Measurements from ENCODE around the gene ZFAND2B. TPM values are rescaled to one million over a fixed set of nuclear protein-coding genes. Genes with fewer than 3 reads are reported as not detected.

ZFAND2B gene
- total RNA-seq, 6 donors from 2014 or later = 38.7 to 59.7 (median 43.3) TPM

DNA sequence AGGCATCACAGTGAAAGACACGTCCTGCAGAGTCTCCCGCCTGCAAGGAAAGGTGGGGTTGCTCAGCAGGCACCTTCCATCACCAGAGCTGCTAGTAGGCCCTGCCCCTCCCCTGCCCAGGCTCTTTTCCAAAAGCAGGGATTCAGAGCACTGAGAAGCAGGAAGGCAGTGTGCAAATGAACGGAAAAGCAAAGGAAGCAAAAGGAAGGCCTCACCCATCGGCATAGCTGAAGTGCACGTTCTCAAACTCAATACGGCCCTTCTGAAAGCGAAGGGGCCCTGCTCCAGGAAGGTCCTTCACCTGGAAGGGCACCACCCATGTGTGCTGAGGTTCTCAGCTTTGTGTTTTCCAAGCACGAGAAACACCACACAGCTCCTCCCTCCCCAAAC, 6.4 kb downstream of the ZFAND2B start:
- H3K27me3 ChIP-seq = no peaks in the 10 kb centered on the region
- no peaks in the 10 kb centered on the region for H3K9me3 ChIP-seq
- no peak overlapping the region for H3K27ac ChIP-seq
- 81 to 87% methylated on average over 8 of the region's 8 CpGs for WGBS, 2 donors
- DNase-seq (no peak), ATAC-seq (ENCODE audit: low FRiP score in 2 of 2) (no peak)
- H3K4me3 ChIP-seq = no peak overlapping the region
- peaks cover 14 to 24% (median 17%) of the 10 kb centered on the region in 4 donors for H3K4me1 ChIP-seq
- TF ChIP-seq EP300 (IDR thresholded peaks at IDR 0.05) = no peak
- no peak for TF ChIP-seq POLR2A (IDR thresholded peaks at IDR 0.05)
- TF ChIP-seq, protein P1, sequence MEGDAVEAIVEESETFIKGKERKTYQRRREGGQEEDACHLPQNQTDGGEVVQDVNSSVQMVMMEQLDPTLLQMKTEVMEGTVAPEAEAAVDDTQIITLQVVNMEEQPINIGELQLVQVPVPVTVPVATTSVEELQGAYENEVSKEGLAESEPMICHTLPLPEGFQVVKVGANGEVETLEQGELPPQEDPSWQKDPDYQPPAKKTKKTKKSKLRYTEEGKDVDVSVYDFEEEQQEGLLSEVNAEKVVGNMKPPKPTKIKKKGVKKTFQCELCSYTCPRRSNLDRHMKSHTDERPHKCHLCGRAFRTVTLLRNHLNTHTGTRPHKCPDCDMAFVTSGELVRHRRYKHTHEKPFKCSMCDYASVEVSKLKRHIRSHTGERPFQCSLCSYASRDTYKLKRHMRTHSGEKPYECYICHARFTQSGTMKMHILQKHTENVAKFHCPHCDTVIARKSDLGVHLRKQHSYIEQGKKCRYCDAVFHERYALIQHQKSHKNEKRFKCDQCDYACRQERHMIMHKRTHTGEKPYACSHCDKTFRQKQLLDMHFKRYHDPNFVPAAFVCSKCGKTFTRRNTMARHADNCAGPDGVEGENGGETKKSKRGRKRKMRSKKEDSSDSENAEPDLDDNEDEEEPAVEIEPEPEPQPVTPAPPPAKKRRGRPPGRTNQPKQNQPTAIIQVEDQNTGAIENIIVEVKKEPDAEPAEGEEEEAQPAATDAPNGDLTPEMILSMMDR (IDR thresholded peaks at IDR 0.05) = no peak
- no peak for TF ChIP-seq POLR2AphosphoS5 (IDR thresholded peaks at IDR 0.05)
- peaks cover 0 to 61% (median 34%) of the 10 kb centered on the region in 4 donors for H3K36me3 ChIP-seq

DNA sequence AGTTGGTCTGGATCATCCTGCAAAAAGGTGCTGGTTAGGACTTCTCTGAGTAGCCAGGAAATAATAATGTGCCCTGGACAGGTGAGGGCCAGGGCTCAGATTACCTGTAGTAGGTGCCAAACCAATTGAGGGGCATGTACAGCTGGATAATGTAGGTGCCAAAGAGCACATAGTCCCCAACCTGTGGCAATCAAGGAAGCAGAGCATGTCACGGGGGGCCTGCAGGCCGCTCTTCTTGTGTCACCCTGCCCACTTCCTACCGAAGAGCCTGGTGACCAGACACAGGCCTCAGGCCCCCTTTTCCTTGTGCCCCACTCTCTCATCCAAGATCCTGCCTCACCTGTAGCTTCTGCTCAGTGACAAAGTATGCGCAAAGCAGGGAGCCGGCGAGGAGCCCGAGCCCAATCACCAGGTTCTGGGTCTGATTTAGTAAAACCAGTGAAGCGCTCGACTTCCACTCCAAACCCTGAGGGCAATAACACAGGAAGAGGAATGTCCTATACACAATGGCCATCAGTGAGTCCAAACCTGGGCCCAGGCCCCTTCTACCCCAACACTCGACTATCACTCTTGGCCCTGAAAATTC, 7.0 kb downstream of the ZFAND2B start:
- Histone ChIP-seq H3K27ac (no peak overlapping the region), H3K27me3 (no peaks in the 10 kb centered on the region), H3K36me3 (peaks cover 0 to 56% (median 30%) of the 10 kb centered on the region in 4 donors), H3K4me1 (peaks cover 12 to 24% (median 19%) of the 10 kb centered on the region in 4 donors), H3K9me3 (no peaks in the 10 kb centered on the region), H3K4me3 (no peak overlapping the region)
- TF ChIP-seq EP300 (IDR thresholded peaks at IDR 0.05) (no peak), POLR2A (IDR thresholded peaks at IDR 0.05) (no peak), POLR2AphosphoS5 (IDR thresholded peaks at IDR 0.05) (no peak)
- TF ChIP-seq, protein P1 (IDR thresholded peaks at IDR 0.05) = no peak
- ATAC-seq (ENCODE audit: low FRiP score in 2 of 2) = no peak
- DNase-seq = no peak
- WGBS, 2 donors = 90 to 98% methylated on average over 10 of the region's 10 CpGs

DNA sequence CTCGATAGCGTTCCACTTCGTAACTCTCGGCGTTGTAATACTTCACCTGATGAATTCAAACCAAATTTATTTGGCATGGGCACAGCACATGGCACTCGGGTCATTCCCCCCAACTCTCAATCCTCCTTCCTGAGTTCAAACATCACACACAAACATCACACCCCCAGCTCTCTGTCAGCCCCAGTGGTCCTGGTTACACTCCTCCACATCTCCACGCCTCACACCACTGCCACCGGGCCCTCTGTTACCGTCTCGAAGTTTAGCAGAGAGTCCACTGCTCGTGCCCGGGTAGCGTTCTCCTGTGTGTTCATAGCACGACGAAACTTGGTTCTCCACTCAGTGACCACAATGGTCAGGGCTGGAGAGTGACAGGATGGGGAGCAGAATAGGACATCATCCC, 7.6 kb downstream of the ZFAND2B start:
- WGBS, 2 donors = 96 to 97% methylated on average over 12 to 15 of the region's 15 CpGs
- H3K9me3 ChIP-seq = no peaks in the 10 kb centered on the region
- H3K4me1 ChIP-seq = peaks cover 13 to 29% (median 22%) of the 10 kb centered on the region in 4 donors
- H3K36me3 ChIP-seq = peaks cover 0 to 50% (median 25%) of the 10 kb centered on the region in 4 donors
- H3K27me3 ChIP-seq = no peaks in the 10 kb centered on the region
- no peak overlapping the region for H3K27ac ChIP-seq
- no peak overlapping the region for H3K4me3 ChIP-seq
- TF ChIP-seq EP300 (IDR thresholded peaks at IDR 0.05) (no peak), POLR2AphosphoS5 (IDR thresholded peaks at IDR 0.05) (no peak), POLR2A (IDR thresholded peaks at IDR 0.05) (no peak)
- TF ChIP-seq, protein P1 (IDR thresholded peaks at IDR 0.05) = no peak
- ATAC-seq (ENCODE audit: low FRiP score in 2 of 2) (no peak), DNase-seq (no peak)

DNA sequence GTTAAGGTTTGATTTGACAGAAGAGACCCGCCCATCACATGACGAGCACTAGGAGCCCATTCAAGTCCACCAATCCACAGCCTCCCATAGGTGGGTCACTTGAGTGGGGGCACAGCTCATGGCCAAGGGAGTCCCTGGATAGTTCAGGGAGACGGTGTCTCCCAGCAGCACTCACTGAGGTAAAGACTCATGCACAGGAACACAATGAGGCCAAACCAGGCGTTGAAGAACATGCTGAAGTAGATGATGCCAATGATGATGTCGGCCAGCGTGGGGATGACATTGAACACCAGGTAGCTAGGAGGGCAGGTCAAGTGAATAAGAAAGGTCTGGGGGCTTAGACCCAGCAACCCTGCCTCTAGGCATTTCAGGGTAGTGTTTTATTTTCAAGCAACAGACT, 8.2 kb downstream of the ZFAND2B start:
- TF ChIP-seq, protein P1 (IDR thresholded peaks at IDR 0.05) = no peak
- WGBS, 2 donors = 92 to 98% methylated on average over 6 of the region's 6 CpGs
- Histone ChIP-seq H3K9me3 (no peaks in the 10 kb centered on the region), H3K36me3 (peaks cover 0 to 48% (median 23%) of the 10 kb centered on the region in 4 donors), H3K4me3 (no peak overlapping the region), H3K4me1 (peaks cover 19 to 33% (median 28%) of the 10 kb centered on the region in 4 donors), H3K27me3 (no peaks in the 10 kb centered on the region), H3K27ac (no peak overlapping the region)
- ATAC-seq (ENCODE audit: low FRiP score in 2 of 2) (no peak), DNase-seq (no peak)

All from upper lobe of left lung (tissue), 6 donors.